GM20431 (cell line): ENCODE results near the gene RYR2.

Experiments
- in situ Hi-C: fragments of 300-500 bp; cut with MseI, MboI; formaldehyde crosslinking; loops from one replicate; pipeline ENCODE4 v1.15.0; 2020; ENCODE audit warnings: low sequenced_read_pairs; ENCODE audit not compliant: unreplicated experiment

RYR2 gene

GRCh38 chr1:237029850-237030535 lies 12.0 kb upstream of the RYR2 start:
- in situ Hi-C loops, result no loop called here

GRCh38 chr1:237031480-237031879 lies 10.5 kb upstream of the RYR2 start:
- in situ Hi-C loops, result no loop called here

- in situ Hi-C loops, result no loop called here
Observed at GRCh38 chr1:237032029-237032428, 10.0 kb upstream of the RYR2 start.

- in situ Hi-C loops, result no loop called here
Observed at GRCh38 chr1:237033061-237033460, 8.9 kb upstream of the RYR2 start.

- in situ Hi-C loops, result no loop called here
Observed at GRCh38 chr1:237033804-237034203, 8.2 kb upstream of the RYR2 start.

- in situ Hi-C loops, result no loop called here
Observed at GRCh38 chr1:237035759-237036158, 6.2 kb upstream of the RYR2 start.

- in situ Hi-C loops, result no loop called here
Observed at GRCh38 chr1:237038211-237038610, 3.8 kb upstream of the RYR2 start.

GRCh38 chr1:237040823-237041222 lies 1.2 kb upstream of the RYR2 start:
- in situ Hi-C loops, result no loop called here

- in situ Hi-C loops, result no loop called here
Observed at GRCh38 chr1:237041461-237041794, 556 bp upstream of the RYR2 start.

GRCh38 chr1:237042526-237042891 lies 525 bp downstream of the RYR2 start:
- in situ Hi-C loops, result no loop called here

GRCh38 chr1:237042892-237043576 lies 1.1 kb downstream of the RYR2 start:
- in situ Hi-C loops, result no loop called here

GRCh38 chr1:237043846-237044636 lies 2.1 kb downstream of the RYR2 start:
- in situ Hi-C loops, result no loop called here

GRCh38 chr1:237045278-237046016 lies 3.5 kb downstream of the RYR2 start:
- in situ Hi-C loops, result no loop called here

- in situ Hi-C loops, result no loop called here
Observed at GRCh38 chr1:237048803-237049202, 6.8 kb downstream of the RYR2 start.

GRCh38 chr1:237050185-237050584 lies 8.2 kb downstream of the RYR2 start:
- in situ Hi-C loops, result no loop called here

- in situ Hi-C loops, result no loop called here
Observed at GRCh38 chr1:237050915-237051314, 8.9 kb downstream of the RYR2 start.

GRCh38 chr1:237054313-237054712 lies 12.3 kb downstream of the RYR2 start:
- in situ Hi-C loops, result no loop called here

- in situ Hi-C loops, result no loop called here
Observed at GRCh38 chr1:237058470-237058869, 16.5 kb downstream of the RYR2 start.

- in situ Hi-C loops, result no loop called here
Observed at GRCh38 chr1:237059244-237059643, 17.3 kb downstream of the RYR2 start.

GRCh38 chr1:237062976-237063375 lies 21.0 kb downstream of the RYR2 start:
- in situ Hi-C loops, result no loop called here

- in situ Hi-C loops, result no loop called here
Observed at GRCh38 chr1:237065903-237066302, 23.9 kb downstream of the RYR2 start.
